GM18870 (cell line): ENCODE measurements around the gene IQGAP1.

Source experiments
- ATAC-seq: cut with Tn5 transposase; IDR thresholded peaks from one replicate; pipeline ENCODE4 v1.9.1; 2021; ENCODE audit warnings: moderate library complexity; ENCODE audit not compliant: unreplicated experiment

IQGAP1 gene

DNA sequence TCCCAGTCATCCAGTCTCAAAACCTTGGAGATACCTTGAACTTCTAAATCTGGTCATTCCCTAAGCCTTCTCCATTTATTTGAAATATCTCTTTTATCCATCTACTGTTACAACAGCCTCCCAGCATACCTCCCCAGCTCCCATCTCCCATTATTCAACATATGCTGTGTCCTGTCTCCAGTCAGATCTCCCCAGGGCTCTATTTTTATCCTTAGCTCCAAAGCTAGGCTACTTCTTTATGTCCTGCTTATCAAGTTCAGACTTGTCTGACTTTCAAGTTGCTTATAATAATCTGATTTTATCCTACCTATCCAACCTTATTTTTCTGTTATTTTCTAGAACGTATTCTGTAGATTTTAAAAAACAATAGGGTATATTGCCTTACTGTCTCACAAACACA, 44.2 kb downstream of the IQGAP1 start:
- no peak for ATAC-seq

DNA sequence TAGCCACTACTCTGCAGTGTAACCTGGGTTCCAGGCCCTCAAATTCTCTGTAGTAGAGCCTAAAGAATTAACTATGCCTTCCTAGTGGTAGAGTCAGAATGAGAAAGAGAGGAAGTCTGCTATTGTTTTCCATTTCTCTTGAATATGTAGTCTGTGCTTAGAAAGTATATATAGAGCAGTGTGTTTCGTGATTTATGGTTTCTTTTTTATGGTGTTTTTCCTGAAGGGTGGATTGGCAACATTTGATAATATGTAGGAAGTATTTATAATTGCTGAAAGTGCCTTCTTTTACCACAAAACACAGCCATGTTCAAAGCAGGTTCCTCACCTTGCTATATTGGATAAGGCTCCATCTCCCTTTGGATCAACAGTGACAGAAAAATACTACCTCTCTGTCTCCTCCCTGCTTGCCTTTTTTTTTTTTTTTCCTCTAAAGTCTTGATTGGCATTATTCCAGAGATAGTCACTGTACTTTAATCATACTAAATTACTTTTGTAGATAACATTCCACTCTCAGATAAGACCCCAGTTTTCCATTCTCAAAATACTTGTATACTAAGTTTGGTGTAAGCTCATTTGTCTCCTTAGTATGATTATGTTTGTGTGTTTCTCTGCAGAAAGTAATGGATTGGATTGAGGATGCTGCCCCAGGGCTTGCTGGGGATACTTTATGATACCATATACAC, 47.8 kb downstream of the IQGAP1 start:
- no peak for ATAC-seq

DNA sequence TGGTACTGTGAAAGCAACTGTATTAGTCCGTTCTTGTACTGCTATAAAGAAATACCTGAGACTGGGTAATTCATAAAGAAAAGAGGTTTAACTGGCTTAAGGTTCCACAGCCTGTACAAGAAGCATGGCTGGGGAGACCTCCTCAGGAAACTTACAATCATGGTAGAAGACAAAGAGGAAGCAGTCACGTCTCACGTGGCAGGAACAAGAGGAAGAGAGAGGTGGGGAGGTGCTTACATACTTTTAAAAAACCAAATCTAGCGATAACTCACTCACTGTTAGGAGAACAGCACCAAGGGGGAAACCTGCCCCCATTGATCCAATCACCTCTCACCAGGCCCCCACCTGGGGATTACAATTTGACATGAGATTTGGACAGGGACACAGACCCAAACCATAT, 48.9 kb downstream of the IQGAP1 start:
- no peak for ATAC-seq

DNA sequence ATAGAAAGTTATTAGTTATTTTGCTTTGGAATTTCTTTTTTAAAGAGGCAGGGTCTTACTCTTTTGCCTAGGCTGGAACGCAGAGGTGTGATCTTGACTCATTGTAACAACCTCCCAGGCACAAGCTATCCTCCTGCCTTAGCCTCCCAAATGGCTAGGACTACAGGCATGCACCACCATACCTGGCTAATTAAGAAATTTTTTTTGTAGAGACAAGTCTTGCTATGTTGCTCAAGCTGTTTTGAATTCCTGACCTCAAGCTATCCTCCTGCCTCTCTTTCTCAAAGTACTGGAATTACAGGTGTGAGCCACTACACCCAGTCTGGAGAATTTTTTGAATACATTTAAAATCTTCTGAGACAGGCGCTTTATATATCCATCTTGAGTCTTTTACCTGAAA, 49.5 kb downstream of the IQGAP1 start:
- ATAC-seq, result no peak

DNA sequence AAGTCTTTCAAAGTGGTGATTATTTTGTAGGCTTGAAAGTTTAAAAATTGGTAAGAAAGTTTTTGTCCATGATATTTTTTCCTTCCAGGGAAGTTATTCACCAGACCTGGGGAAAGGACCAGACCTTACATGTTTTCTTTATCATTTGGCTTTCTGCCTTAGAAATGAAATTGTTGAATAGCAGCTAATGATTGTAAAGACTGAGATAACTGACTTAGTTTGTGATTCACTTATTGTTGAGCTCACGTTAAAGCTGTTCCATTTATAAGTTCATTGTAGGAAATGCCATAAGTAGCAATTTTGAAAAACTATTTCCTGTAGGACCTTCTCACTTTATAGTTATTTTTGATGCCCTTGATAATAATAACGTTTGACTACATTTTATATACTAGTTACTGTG, 51.9 kb downstream of the IQGAP1 start:
- no peak for ATAC-seq

DNA sequence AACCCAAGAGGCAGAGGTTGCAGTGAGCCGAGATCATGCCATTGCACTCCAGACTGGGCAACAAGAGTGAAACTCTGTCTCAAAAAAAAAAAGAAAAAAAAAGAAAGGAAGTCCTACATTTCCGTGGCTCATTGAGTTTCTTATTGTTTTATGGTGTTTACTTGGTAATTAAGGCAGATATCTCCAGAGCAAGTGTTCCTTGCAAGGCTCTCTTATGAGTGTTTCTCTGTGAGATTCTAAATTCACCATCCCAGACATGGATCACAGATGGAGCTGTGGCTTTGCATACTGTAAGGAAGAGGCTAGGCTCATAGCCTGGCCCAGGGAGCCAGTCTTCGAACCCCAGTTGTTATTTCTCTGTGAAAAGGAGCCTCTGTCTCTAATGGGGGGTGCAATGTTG, 53.0 kb downstream of the IQGAP1 start:
- ATAC-seq, result no peak

DNA sequence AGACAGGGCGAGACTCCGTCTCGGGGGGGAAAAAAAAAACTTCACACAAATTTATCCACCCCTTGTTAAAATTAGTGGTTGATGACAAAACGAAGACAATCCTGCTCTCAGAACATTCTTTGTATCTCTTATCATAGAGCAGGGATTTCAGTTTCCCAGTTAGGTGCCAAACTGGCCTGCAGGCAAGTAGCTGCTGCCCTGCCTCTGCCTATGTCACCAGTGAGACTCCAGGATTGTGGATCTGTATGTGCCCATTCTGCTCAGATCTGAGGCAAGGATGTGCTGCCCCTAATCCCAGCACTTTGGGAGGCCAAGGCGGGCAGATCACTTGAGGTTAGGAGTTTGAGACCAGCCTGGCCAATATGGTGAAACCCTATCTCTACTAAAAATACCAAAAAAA, 54.4 kb downstream of the IQGAP1 start:
- ATAC-seq, result no peak

DNA sequence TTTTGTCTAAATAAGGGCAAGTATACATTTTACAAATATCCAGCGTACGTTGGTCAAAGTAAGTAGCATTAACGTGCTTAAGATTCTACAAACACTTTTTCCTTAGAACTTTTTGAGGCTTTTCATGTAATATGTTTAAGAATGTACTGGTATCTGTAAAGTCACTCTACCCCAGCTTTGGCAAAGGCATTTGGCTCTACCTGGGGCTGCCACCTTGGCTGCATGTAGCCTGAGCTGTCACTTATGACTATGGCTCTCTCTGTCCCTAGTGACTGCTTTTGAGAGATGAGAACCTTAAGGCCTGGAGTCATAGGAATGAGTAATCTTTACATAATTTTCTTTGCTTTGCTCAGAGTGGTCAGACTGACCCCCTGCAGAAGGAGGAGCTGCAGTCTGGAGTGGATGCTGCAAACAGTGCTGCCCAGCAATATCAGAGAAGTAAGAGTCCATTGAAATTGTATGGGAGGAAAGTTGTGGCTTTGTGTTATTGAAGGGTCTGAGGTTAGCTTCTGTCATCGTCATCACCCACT, 61.2 kb downstream of the IQGAP1 start:
- no peak for ATAC-seq

DNA sequence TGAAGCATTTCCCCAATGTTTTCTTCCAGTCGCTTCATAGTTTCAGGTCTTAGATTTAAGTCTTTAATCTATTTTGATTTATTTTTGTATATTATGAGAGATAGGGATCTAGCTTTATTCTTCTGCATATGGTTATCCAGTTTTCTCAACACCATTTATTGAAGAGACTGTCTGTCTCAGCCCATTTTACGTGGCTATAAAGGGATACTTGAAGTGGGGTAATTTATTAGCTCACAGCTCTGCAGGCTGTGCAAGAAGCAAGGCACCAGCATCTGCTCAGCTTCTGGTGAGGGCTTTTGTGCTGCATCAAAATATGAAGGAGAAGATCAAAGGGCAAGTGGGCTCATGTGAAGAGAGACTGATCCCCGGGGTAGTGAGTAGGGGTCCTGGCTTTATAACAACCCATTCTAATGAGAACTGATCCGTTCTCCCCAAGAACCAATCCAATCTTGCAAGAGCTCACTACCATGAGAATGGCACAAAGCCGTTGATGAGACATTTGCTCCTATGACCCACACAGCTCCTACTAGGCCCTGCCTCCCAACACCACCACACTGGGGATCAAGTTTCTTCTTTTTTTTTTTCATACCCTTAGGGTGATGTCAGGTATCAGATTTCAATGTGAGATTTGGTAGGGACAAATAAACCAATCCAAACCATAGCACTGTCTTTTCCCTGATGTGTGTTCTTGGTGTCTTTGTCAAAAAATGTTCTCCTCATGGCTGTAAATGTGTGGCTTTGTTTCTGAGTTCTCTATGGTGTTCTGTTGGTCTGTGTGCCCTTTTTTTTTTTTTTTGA, 63.2 kb downstream of the IQGAP1 start:
- no peak for ATAC-seq

DNA sequence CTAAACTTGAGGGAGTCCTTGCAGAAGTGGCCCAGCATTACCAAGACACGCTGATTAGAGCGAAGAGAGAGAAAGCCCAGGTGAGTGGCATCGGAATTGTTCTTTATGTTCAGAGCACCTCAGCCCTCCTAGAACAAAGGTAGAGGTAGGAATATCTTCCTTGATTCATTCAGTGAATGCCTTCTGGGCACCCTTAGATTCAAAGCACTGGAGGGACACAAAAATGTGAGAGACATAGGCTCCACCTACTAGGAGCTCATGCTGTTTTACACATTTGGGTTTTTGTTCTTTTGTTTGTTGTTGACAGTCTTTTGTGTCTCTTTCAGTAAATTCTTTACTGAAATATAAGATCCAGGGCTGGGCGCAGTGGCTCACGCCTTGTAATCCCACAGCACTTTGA, 68.2 kb downstream of the IQGAP1 start:
- no peak for ATAC-seq

DNA sequence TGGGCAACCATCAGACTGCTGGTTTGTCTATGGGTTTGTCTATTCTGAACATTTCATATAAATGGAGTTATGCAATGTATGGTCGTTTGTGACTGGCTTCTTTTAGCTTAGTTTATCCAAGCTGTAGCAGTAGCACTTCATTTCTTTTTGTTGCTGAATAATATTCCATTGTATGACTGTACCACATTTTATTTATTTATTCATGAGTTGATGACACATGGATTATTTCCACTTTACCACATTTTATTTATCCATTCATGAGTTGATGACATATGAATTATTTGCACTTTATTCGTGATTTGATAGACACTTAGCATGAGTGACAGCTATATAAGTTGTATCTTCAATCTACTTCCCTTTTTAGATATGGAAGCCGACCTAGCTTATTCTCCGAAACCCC, 70.0 kb downstream of the IQGAP1 start:
- ATAC-seq, result no peak

DNA sequence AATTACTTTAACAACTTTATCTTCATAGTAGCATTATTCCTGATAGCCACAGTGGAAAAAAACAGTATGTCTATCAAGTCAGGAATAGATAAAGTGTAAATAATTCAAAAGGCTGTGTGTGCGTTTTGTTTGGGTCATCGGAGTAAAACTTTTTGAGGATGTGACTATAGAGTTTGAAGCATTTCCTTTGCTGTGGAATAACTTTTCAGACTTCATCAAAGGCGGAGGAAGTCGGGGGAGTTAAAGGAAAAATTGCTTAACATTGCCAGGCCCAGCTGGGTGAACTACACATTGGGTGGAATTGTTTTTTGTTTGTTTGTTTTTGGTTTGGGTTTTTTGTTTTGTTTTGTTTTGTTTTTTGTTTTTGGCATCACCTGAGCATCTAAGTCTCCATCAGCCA, 71.3 kb downstream of the IQGAP1 start:
- ATAC-seq, result no peak

DNA sequence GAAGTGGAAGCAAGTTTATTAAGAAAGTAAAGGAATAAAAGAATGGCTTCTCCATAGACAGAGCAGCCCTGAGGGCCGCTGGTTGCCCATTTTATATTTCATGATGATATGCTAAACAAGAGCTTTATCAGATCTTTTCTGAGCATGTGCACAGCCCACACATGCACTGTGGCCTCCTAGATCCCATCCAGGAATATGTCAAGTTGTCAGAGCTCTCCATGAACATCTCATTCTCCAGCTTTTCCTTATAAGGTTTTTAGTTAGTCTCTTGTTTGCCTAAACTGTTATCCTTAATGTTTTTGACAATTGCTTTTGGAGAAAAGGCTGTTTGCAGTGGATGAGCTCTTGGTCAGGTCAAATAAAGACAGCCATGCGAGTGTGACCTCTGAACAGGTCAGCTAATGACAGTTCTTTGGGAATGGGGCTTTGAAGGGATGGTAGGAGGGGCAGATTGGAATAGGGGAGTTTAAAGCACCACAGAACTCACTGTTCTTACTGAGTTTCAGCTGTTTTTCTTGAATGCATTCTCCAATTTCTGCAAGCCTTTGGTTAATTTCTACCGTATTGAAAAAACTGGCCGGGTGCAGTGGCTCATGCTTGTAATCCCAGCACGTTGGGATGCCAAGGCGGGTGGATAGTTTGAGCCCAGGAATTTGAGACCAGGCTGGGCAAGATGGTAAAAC, 72.2 kb downstream of the IQGAP1 start:
- no peak for ATAC-seq

DNA sequence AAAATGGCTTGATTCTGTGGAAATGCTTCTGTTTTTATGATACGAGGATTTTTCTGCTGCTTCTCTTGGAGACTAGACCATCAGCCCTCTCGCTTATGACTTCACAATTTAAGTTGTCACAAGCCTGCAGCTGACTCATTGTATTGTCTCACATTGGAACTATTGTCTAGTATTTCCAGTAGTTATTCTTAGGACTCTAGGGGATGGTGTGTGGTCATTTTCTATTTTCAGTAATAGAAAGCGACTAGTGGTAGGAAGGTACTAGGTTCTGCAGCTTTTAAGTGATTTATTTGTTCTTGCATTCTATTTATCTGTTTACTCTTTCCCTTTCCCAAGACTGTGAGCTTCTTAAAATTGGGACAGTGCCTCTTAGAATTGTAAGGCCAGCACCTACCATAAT, 75.3 kb downstream of the IQGAP1 start:
- ATAC-seq, result peak; percentile 48

DNA sequence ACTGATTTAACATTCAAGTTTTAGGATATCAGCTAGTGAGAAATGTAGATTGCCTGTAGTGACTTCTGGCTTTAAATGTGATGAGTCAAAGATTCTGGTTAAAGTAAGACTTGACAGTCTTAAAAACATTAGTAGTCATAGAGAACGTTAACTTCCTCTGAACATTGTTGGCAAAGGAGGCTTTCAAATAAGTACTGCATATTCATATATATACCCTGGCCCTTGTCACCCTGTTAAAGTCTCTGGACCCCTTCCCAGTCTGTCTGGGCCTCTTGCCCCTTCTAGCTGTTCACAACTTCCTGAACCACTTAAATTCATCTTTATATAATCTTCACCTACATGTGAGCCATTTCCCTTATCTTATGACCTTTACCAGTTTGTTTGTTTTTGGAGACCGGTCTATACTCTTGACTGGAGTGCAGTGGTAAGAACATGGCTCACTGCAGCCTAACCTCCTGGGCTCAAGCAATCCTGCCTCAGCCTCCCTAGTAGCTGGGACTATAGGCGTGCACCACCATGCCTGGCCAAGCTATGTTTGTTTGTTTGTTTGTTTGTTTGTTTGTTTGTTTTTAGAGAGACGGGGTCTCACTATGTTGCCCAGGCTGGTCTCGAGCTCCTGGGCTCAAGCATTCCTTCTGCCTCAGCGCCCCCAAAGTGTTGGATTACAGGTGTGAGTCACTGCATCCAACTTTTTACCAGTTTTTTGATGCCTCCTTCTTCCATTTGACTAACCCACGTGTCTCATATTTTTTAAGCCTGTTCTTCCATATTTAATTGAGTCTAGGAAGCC, 77.3 kb downstream of the IQGAP1 start:
- no peak for ATAC-seq

DNA sequence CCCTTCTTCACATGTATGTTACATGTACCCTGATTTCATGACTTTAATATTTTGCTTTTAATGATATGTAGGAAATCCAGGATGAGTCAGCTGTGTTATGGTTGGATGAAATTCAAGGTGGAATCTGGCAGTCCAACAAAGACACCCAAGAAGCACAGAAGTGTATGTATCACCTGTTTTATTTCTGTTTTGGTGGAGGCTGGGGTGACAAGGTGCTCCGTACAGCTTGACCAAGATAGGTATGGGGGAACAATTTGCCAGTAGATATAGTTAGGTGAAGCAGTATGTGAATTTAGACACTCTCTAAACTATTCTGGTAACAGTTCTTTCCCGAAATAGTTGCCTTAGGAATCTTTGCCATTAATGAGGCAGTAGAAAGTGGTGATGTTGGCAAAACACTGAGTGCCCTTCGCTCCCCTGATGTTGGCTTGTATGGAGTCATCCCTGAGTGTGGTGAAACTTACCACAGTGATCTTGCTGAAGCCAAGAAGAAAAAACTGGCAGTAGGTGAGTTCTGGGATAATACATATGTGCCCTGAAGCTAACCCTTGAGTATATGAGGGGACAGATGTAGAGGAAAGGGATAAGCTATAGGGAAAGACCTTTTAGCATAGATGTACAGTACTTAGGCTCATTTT, 78.0 kb downstream of the IQGAP1 start:
- no peak for ATAC-seq

DNA sequence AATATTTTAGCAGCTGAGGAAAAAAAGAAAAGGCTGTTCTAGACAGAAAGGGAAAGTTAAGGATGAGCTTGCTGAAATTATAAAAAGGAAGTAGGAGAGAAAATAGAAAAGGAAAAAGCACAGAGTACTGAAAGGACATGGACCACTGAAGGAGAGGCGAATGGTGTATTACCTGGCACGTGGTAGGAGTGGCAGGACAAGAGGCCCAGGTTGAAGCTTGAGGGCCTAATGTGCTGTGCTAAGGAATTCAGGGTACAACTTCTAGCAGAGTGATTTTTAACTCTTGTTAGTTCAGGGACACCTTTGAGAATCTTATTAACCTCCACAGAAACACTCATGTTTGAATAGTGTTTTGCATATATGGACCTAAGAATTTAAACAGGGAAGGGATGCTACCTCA, 81.7 kb downstream of the IQGAP1 start:
- ATAC-seq, result no peak

DNA sequence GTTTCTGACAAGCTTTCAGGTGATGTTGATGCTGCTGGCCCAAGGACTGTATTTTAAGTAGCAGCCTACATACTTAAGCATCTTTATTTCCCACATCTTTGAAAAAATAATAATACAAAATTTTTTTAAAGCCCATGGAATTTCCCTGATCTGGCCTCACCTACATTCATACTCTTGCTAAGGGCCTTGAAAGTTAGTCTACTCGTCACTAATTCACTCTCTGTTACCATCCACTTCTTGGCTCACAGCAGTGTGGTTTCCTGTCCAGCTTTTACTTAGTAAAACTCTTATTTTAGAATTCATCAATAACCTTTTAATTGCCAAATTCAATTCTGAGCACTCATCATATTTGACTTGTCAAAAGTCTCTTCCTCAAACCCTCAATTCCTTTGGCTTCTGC, 82.4 kb downstream of the IQGAP1 start:
- ATAC-seq, result no peak

DNA sequence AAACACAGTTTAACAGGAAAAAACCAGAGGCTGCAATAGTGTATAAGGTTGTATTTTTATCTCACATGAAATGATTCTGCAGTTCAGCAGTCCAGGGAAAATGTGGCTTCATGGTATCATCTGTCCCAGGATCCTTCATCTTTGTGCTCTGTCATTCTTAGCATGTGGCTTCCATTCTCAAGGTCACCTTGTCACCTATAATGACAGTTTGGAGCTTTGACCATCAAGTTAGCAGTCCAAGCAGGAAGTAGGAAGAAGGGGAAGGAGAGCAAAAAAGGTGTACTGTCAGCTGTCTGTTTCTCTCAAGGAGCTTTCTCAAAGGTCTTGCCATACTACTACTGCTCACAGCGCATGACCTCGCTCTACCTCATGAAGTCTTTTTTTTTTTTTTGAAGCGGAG, 83.1 kb downstream of the IQGAP1 start:
- no peak for ATAC-seq

DNA sequence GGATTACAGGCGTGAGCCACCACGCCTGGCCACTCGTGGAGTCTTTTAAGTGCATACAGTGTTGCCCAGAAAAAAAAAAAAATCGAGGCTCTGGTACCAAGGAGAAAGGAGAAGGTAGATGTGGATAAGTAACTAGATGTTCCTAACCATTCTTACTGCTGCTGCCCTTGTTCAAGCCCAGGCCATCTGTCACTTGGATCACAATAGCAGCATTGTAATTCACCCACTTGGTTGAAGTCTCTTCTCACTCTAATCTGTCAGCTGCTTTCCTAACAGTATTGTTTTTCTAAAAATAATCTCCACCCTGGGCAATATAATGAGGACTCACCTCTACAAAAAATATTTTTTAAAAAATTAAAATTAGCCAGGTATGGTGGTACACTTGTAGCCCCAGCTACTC, 83.7 kb downstream of the IQGAP1 start:
- ATAC-seq, result no peak
